ENCODE results near the gene SAYSD1.

DNA sequence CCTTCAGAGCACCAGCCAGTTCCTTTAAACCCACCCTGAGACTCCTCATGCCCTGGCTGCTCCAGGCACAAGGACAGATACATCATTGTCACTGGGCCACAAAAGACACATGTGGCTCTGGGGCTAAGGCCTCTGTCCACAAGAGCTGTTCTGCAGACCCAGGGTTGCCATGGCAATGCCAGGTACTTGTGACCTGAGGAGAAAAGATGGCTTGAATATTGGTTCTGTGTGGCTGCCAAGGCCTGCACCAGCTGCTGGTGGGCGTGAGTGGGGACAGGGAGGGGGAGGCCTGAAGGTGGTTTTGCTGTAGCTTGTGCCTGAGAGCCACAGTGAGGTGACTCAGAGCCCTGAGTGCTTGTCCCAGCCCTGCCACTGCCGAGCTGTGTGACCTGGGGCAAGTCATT, 31.8 kb downstream of the SAYSD1 start:
- TF ChIP-seq EP300 (IDR thresholded peaks at IDR 0.05) (no peak), CTCF (IDR thresholded peaks at IDR 0.05) (no peak)
